SJSA1 (cell line): ENCODE results near the gene GABBR2. TPM values are rescaled to one million over a fixed set of nuclear protein-coding genes. Genes with fewer than 3 reads are reported as not detected.
A peak's percentile ranks its signal among the peaks of the same experiment; 100 is the strongest.
"Not testable (repeated sequence)": the region's sequence is repeated elsewhere in the genome, so short reads cannot be mapped to it uniquely, and the experiment has no call there.

ENCODE experiments used
- DNase-seq, 2 experiments: peaks; one replicate each; pipeline ENCODE4 v3.0.0-alpha.2; 2015 to 2020; ENCODE audit warnings: low spot score in 2 of 2, low read depth in 1 of 2
- H3K27ac ChIP-seq: fragments of 250-450 bp; sonication (Bioruptor Pico); 2 replicates; pipeline ENCODE4 v1.5.1; 2020; ENCODE audit warnings: mild to moderate bottlenecking, moderate library complexity
- H3K27me3 ChIP-seq: fragments of 250-450 bp; sonication (Bioruptor Pico); replicated peaks from 2 replicates; pipeline ENCODE4 v1.5.1; 2020; ENCODE audit warnings: mild to moderate bottlenecking, moderate library complexity
- H3K36me3 ChIP-seq: fragments of 250-450 bp; sonication (Bioruptor Pico); 2 replicates; pipeline ENCODE4 v1.5.1; 2020; ENCODE audit warnings: mild to moderate bottlenecking
- H3K4me1 ChIP-seq: fragments of 250-450 bp; sonication (Bioruptor Pico); replicated peaks from 2 replicates; pipeline ENCODE4 v1.6.1; 2021; ENCODE audit warnings: mild to moderate bottlenecking
- H3K4me3 ChIP-seq: fragments of 250-450 bp; sonication (Bioruptor Pico); 2 replicates; pipeline ENCODE4 v1.5.1; 2020; ENCODE audit warnings: mild to moderate bottlenecking
- H3K9me3 ChIP-seq: fragments of 250-450 bp; sonication (Bioruptor Pico); replicated peaks from 2 replicates; pipeline ENCODE4 v1.5.1; 2020; ENCODE audit warnings: mild to moderate bottlenecking
- total RNA-seq: library from RNA; depleted of rRNA; stranded (reverse); fragments of >200 nt; shearing (Covaris generic); gene quantifications from 2 replicates; pipeline ENCODE4 v1.2.3, GENCODE V29; 2014

The GABBR2 gene
- total RNA-seq, 1 experiment from 2014 or later = not detected

- Histone ChIP-seq H3K9me3 (no peaks in the 10 kb centered on the region), H3K36me3 (no peaks in the 10 kb centered on the region), H3K27me3 (no peaks in the 10 kb centered on the region; the same call in 1 of the 2 replicates), H3K4me1 (no peaks in the 10 kb centered on the region), H3K27ac (no peak overlapping the region), H3K4me3 (no peak overlapping the region)
- no peak for DNase-seq
Observed at GRCh38 chr9:98687911-98688310, 20.8 kb downstream of the GABBR2 start.

GRCh38 chr9:98686961-98687855 lies 21.5 kb downstream of the GABBR2 start:
- Histone ChIP-seq H3K36me3 (no peaks in the 10 kb centered on the region), H3K27ac (no peak overlapping the region), H3K4me3 (no peak overlapping the region), H3K27me3 (no peaks in the 10 kb centered on the region; the same call in 1 of the 2 replicates), H3K4me1 (no peaks in the 10 kb centered on the region), H3K9me3 (no peaks in the 10 kb centered on the region)
- DNase-seq = no peak

GRCh38 chr9:98684816-98685215 lies 23.9 kb downstream of the GABBR2 start:
- H3K27me3 ChIP-seq, H3K36me3 ChIP-seq, DNase-seq, H3K27ac ChIP-seq, H3K4me3 ChIP-seq, H3K9me3 ChIP-seq, H3K4me1 ChIP-seq: not testable (repeated sequence)

GRCh38 chr9:98678244-98678842 lies 30.4 kb downstream of the GABBR2 start:
- Histone ChIP-seq H3K9me3 (no peaks in the 10 kb centered on the region), H3K36me3 (no peaks in the 10 kb centered on the region), H3K4me3 (no peak overlapping the region), H3K27ac (no peak overlapping the region), H3K27me3 (no peaks in the 10 kb centered on the region), H3K4me1 (no peaks in the 10 kb centered on the region)
- DNase-seq = no peak

- Histone ChIP-seq H3K36me3 (no peaks in the 10 kb centered on the region), H3K4me1 (no peaks in the 10 kb centered on the region), H3K27me3 (no peaks in the 10 kb centered on the region), H3K9me3 (no peaks in the 10 kb centered on the region), H3K4me3 (no peak overlapping the region), H3K27ac (no peak overlapping the region)
- no peak for DNase-seq
Observed at GRCh38 chr9:98673681-98674080, 35.1 kb downstream of the GABBR2 start.

GRCh38 chr9:98667005-98667640 lies 41.6 kb downstream of the GABBR2 start:
- no peak for DNase-seq
- Histone ChIP-seq H3K4me3 (no peak overlapping the region), H3K4me1 (no peaks in the 10 kb centered on the region), H3K27me3 (no peaks in the 10 kb centered on the region), H3K36me3 (no peaks in the 10 kb centered on the region), H3K9me3 (no peaks in the 10 kb centered on the region), H3K27ac (no peak overlapping the region)

- Histone ChIP-seq H3K36me3 (no peaks in the 10 kb centered on the region), H3K27ac (no peak overlapping the region)
- DNase-seq = no peak
Observed at GRCh38 chr9:98665501-98665900, 43.2 kb downstream of the GABBR2 start.

GRCh38 chr9:98660541-98660940 lies 48.2 kb downstream of the GABBR2 start:
- Histone ChIP-seq H3K9me3 (no peaks in the 10 kb centered on the region), H3K36me3 (no peaks in the 10 kb centered on the region), H3K27ac (no peak overlapping the region), H3K4me3 (no peak overlapping the region), H3K4me1 (peaks cover 3% of the 10 kb centered on the region; the same call in 1 of the 2 replicates), H3K27me3 (no peaks in the 10 kb centered on the region)
- no peak for DNase-seq

More at GRCh38 chr9:98665501-98665900, 43.2 kb downstream of the GABBR2 start:
- H3K4me1 ChIP-seq = no peaks in the 10 kb centered on the region
- no peak overlapping the region for H3K4me3 ChIP-seq
- H3K27me3 ChIP-seq = no peaks in the 10 kb centered on the region
- H3K9me3 ChIP-seq = no peaks in the 10 kb centered on the region

- no peaks in the 10 kb centered on the region for H3K27me3 ChIP-seq
- H3K4me3 ChIP-seq = no peak overlapping the region
- no peak overlapping the region for H3K27ac ChIP-seq
Observed at GRCh38 chr9:98658951-98659351, 49.8 kb downstream of the GABBR2 start.

GRCh38 chr9:98657897-98658296 lies 50.8 kb downstream of the GABBR2 start:
- DNase-seq = no peak
- Histone ChIP-seq H3K4me1 (peaks cover 3% of the 10 kb centered on the region; the same call in 1 of the 2 replicates), H3K9me3 (no peaks in the 10 kb centered on the region), H3K27me3 (no peaks in the 10 kb centered on the region), H3K27ac (no peak overlapping the region), H3K4me3 (no peak overlapping the region), H3K36me3 (no peaks in the 10 kb centered on the region)

More at GRCh38 chr9:98658951-98659351, 49.8 kb downstream of the GABBR2 start:
- no peaks in the 10 kb centered on the region for H3K9me3 ChIP-seq
- no peaks in the 10 kb centered on the region for H3K36me3 ChIP-seq
- peaks cover 3% of the 10 kb centered on the region; the same call in 1 of the 2 replicates for H3K4me1 ChIP-seq
- DNase-seq = peak in 1 of 2 experiments; percentile 4

- no peak overlapping the region for H3K27ac ChIP-seq
- no peaks in the 10 kb centered on the region for H3K9me3 ChIP-seq
- DNase-seq = no peak
- no peaks in the 10 kb centered on the region for H3K27me3 ChIP-seq
- H3K4me3 ChIP-seq = no peak overlapping the region
- peaks cover 3% of the 10 kb centered on the region; the same call in 1 of the 2 replicates for H3K4me1 ChIP-seq
- H3K36me3 ChIP-seq = no peaks in the 10 kb centered on the region
Observed at GRCh38 chr9:98656511-98656910, 52.2 kb downstream of the GABBR2 start.

GRCh38 chr9:98655428-98655827 lies 53.3 kb downstream of the GABBR2 start:
- not testable (repeated sequence) for DNase-seq, H3K4me1 ChIP-seq, H3K36me3 ChIP-seq, H3K9me3 ChIP-seq, H3K4me3 ChIP-seq, H3K27me3 ChIP-seq, H3K27ac ChIP-seq

GRCh38 chr9:98654247-98654646 lies 54.5 kb downstream of the GABBR2 start:
- no peak overlapping the region for H3K27ac ChIP-seq
- H3K27me3 ChIP-seq = peaks cover 5% of the 10 kb centered on the region
- no peak for DNase-seq
- peaks cover 3% of the 10 kb centered on the region; the same call in 1 of the 2 replicates for H3K4me1 ChIP-seq
- H3K36me3 ChIP-seq = no peaks in the 10 kb centered on the region
- H3K9me3 ChIP-seq = no peaks in the 10 kb centered on the region
- no peak overlapping the region for H3K4me3 ChIP-seq

GRCh38 chr9:98652741-98653140 lies 56.0 kb downstream of the GABBR2 start:
- H3K27ac ChIP-seq = no peak overlapping the region
- H3K27me3 ChIP-seq = peaks cover 7% of the 10 kb centered on the region
- H3K9me3 ChIP-seq = no peaks in the 10 kb centered on the region
- no peak overlapping the region for H3K4me3 ChIP-seq
- no peaks in the 10 kb centered on the region for H3K36me3 ChIP-seq
- H3K4me1 ChIP-seq = no peaks in the 10 kb centered on the region
- no peak for DNase-seq
